Chondrocyte (in vitro differentiated cells): ENCODE data around the gene ATXN7. TPM values are rescaled to one million over a fixed set of nuclear protein-coding genes. Genes with fewer than 3 reads are reported as not detected.

Experiments used
- DNase-seq: peaks from one replicate; pipeline ENCODE4 v3.0.0; 2021; ENCODE audit warnings: mixed read lengths, low spot score
- H3K27ac Mint-ChIP-seq: one replicate; pipeline ENCODE4 v1.8.0; 2021; ENCODE audit warnings: mild to moderate bottlenecking, moderate library complexity, mixed read lengths; ENCODE audit not compliant: unreplicated experiment
- H3K27me3 Mint-ChIP-seq: 2 replicates; pipeline ENCODE4 v1.8.0; 2021; ENCODE audit warnings: low read depth, mixed read lengths
- H3K36me3 Mint-ChIP-seq: 2 replicates; pipeline ENCODE4 v1.8.0; 2021; ENCODE audit warnings: low read depth, mixed read lengths
- H3K4me1 Mint-ChIP-seq: 2 replicates; pipeline ENCODE4 v1.8.0; 2021; ENCODE audit warnings: low read depth, mild to moderate bottlenecking, mixed read lengths
- H3K4me3 Mint-ChIP-seq: one replicate; pipeline ENCODE4 v1.8.0; 2021; ENCODE audit warnings: mild to moderate bottlenecking, moderate library complexity, mixed read lengths; ENCODE audit not compliant: unreplicated experiment
- H3K9me3 Mint-ChIP-seq: 2 replicates; pipeline ENCODE4 v1.8.0; 2021; ENCODE audit warnings: low read depth, mixed read lengths
- total RNA-seq: library from RNA; stranded (reverse); gene quantifications from 3 replicates; pipeline ENCODE4 v1.2.1, GENCODE V29; 2021
- TF ChIP-seq, protein P1 (sequence below): fragments of 200-600 bp; sonication (generic); IDR thresholded peaks from 2 replicates; pipeline ENCODE4 v1.5.0; 2021; ENCODE audit warnings: antibody characterized with exemption, mild to moderate bottlenecking, moderate library complexity

The ATXN7 gene
- total RNA-seq, 1 donor from 2014 or later: 19.1 TPM

DNA sequence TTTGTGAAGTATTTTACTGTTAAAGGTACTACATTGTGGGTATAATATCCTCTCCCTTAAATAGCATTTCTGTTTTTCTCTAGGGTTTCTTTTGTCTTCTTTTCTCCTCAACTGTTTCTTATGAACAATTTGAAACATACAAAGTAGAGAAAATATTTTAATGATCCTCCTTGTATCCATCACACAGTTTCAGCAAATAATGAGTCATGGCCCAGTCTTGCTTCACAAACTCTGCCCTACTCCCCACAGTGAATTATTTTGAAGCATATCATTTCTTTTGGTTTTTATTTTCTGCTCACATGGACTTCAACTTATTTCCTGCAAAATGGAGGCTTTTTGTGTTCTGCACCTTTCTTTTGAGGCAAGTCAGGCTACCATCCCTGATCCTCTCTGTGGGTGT is 54.7 kb downstream of the ATXN7 start:
- no peaks in the 10 kb centered on the region for H3K9me3 Mint-ChIP-seq
- peaks cover 28% of the 10 kb centered on the region for H3K36me3 Mint-ChIP-seq
- H3K27ac Mint-ChIP-seq: no peak overlapping the region
- H3K27me3 Mint-ChIP-seq: no peaks in the 10 kb centered on the region
- no peak for DNase-seq
- peaks cover 26% of the 10 kb centered on the region for H3K4me1 Mint-ChIP-seq
- H3K4me3 Mint-ChIP-seq: no peak overlapping the region
- TF ChIP-seq, protein P1, sequence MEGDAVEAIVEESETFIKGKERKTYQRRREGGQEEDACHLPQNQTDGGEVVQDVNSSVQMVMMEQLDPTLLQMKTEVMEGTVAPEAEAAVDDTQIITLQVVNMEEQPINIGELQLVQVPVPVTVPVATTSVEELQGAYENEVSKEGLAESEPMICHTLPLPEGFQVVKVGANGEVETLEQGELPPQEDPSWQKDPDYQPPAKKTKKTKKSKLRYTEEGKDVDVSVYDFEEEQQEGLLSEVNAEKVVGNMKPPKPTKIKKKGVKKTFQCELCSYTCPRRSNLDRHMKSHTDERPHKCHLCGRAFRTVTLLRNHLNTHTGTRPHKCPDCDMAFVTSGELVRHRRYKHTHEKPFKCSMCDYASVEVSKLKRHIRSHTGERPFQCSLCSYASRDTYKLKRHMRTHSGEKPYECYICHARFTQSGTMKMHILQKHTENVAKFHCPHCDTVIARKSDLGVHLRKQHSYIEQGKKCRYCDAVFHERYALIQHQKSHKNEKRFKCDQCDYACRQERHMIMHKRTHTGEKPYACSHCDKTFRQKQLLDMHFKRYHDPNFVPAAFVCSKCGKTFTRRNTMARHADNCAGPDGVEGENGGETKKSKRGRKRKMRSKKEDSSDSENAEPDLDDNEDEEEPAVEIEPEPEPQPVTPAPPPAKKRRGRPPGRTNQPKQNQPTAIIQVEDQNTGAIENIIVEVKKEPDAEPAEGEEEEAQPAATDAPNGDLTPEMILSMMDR: no peak

DNA sequence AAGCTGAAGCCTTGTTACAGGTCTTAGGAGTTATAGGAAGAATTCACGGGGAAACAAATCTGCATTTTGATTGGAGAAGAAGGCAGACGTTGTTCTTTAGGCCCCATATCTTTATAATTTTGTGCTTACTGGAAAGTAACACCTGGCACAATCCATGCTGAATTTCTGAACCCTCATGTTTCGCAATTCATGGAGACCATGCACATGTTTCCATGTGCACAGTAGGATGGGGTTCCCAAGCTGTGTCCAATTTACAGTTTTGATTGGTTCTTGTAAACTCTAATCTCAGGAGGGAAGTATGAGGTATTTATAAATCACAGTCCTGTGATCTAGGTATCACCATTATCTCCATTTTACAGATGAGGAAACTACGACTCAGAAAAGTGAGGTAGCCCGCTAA is 56.3 kb downstream of the ATXN7 start:
- peaks cover 12% of the 10 kb centered on the region for H3K4me1 Mint-ChIP-seq

GRCh38 chr3:63921741-63922482 is 58.2 kb downstream of the ATXN7 start:
- peaks cover 46% of the 10 kb centered on the region for H3K36me3 Mint-ChIP-seq
- no peak overlapping the region for H3K27ac Mint-ChIP-seq
- no peak for DNase-seq
- no peaks in the 10 kb centered on the region for H3K9me3 Mint-ChIP-seq
- H3K27me3 Mint-ChIP-seq: no peaks in the 10 kb centered on the region
- no peak overlapping the region for H3K4me3 Mint-ChIP-seq
- peaks cover 12% of the 10 kb centered on the region for H3K4me1 Mint-ChIP-seq
- TF ChIP-seq, protein P1: no peak

More for the DNA sequence above, 56.3 kb downstream of the ATXN7 start:
- Mint-ChIP-seq H3K27ac (no peak overlapping the region), H3K36me3 (peaks cover 38% of the 10 kb centered on the region), H3K27me3 (no peaks in the 10 kb centered on the region), H3K4me3 (no peak overlapping the region), H3K9me3 (no peaks in the 10 kb centered on the region)
- TF ChIP-seq, protein P1: no peak
- no peak for DNase-seq

GRCh38 chr3:63922491-63923199 is 59.0 kb downstream of the ATXN7 start:
- Mint-ChIP-seq H3K27me3 (no peaks in the 10 kb centered on the region), H3K27ac (no peak overlapping the region), H3K9me3 (no peaks in the 10 kb centered on the region), H3K4me1 (peaks cover 12% of the 10 kb centered on the region), H3K4me3 (no peak overlapping the region), H3K36me3 (peaks cover 41% of the 10 kb centered on the region)
- TF ChIP-seq, protein P1: no peak
- no peak for DNase-seq

- TF ChIP-seq, protein P1: no peak
- no peak for DNase-seq
- Mint-ChIP-seq H3K36me3 (peaks cover 31% of the 10 kb centered on the region), H3K27ac (no peak overlapping the region), H3K4me3 (no peak overlapping the region), H3K27me3 (no peaks in the 10 kb centered on the region), H3K4me1 (no peaks in the 10 kb centered on the region), H3K9me3 (no peaks in the 10 kb centered on the region)
Observed at GRCh38 chr3:63926309-63926708, 62.6 kb downstream of the ATXN7 start.
